B cell (primary cell): Measurements from ENCODE around the gene RRN3. TPM values are rescaled to one million over a fixed set of nuclear protein-coding genes. Genes with fewer than 3 reads are reported as not detected.
A peak's percentile ranks its signal among the peaks of the same experiment; 100 is the strongest.
"Not testable (repeated sequence)": the region's sequence is repeated elsewhere in the genome, so short reads cannot be mapped to it uniquely, and the experiment has no call there.

ENCODE experiments used
- ATAC-seq: fragments of 200-7000 bp; cut with Tn5 transposase; one replicate; pipeline ENCODE4 v1.10.0; 2021; ENCODE audit warnings: low read depth, mild to moderate bottlenecking, moderate number of reproducible peaks, moderate library complexity
- CTCF ChIA-PET: fragments of 350-600 bp; sonication (Branson Sonifier 250); formaldehyde crosslinking; loops from one replicate; lab custom pipeline; 2021; ENCODE audit warnings: antibody characterized with exemption, inconsistent platforms; lab: Charles Lee
- POLR2A ChIA-PET: fragments of 350-600 bp; sonication (Branson Sonifier 250); formaldehyde crosslinking; loops from one replicate; lab custom pipeline; 2021; ENCODE audit warnings: antibody characterized with exemption; lab: Charles Lee
- DNase-seq: peaks from one replicate; pipeline ENCODE4 v3.0.0; 2013
- H2AFZ ChIP-seq: 2 replicates; pipeline ENCODE4 v1.6.1; 2012; ENCODE audit warnings: mild to moderate bottlenecking, low read depth, low read length; ENCODE audit not compliant: insufficient read depth, poor library complexity, severe bottlenecking
- H3K27ac ChIP-seq, 2 donors: 1 replicate in 1 of 2; 2 replicates in 1 of 2; pipeline ENCODE4 v1.5.1; 2012 to 2013; ENCODE audit warnings: low read length in 2 of 2, mild to moderate bottlenecking in 2 of 2, moderate library complexity in 1 of 2
- H3K27me3 ChIP-seq, 4 experiments: fragments of 200-600 bp in 1 of 4; sonication (generic) in 1 of 4; replicated peaks in 1 of 4; 1 replicate in 2 of 4; 2 replicates in 2 of 4; pipeline versions ENCODE4 v1.6.1 to v1.7.0; 2013 to 2016; ENCODE audit warnings: low read length in 3 of 4, mild to moderate bottlenecking in 2 of 4, mixed read lengths in 1 of 4, moderate library complexity in 1 of 4; ENCODE audit not compliant: insufficient read depth in 4 of 4, control insufficient read depth in 3 of 4; ENCODE audit errors: control extremely low read depth in 1 of 4
- H3K36me3 ChIP-seq, 2 experiments: replicated peaks in 1 of 2; 1 replicate in 1 of 2; 2 replicates in 1 of 2; pipeline versions ENCODE4 v1.6.1 to v1.7.1; 2013; ENCODE audit warnings: low read length in 1 of 2; ENCODE audit not compliant: insufficient read depth in 2 of 2, control insufficient read depth in 1 of 2; ENCODE audit errors: control extremely low read depth in 1 of 2, extremely low read depth in 1 of 2
- H3K4me1 ChIP-seq, 2 donors: fragments of 200-600 bp in 1 of 2; sonication (generic) in 1 of 2; 1 replicate in 1 of 2; 2 replicates in 1 of 2; pipeline versions ENCODE4 v1.5.1 to v1.6.1; 2013 to 2017; ENCODE audit warnings: low read length in 2 of 2; ENCODE audit not compliant: control insufficient read depth in 2 of 2, insufficient read depth in 2 of 2
- H3K4me2 ChIP-seq: replicated peaks from 2 replicates; pipeline ENCODE3; 2012; ENCODE audit warnings: mild to moderate bottlenecking, low read depth, low read length; ENCODE audit not compliant: poor library complexity, severe bottlenecking
- H3K4me3 ChIP-seq, 5 experiments: fragments of 200-600 bp in 1 of 5; sonication (generic) in 1 of 5; 1 replicate in 3 of 5; 2 replicates in 2 of 5; pipeline versions ENCODE4 v1.5.1 to v1.7.0; 2011 to 2016; ENCODE audit warnings: low read length in 4 of 5, mild to moderate bottlenecking in 4 of 5, low read depth in 2 of 5, control low read depth in 1 of 5, moderate library complexity in 1 of 5; ENCODE audit not compliant: insufficient read depth in 1 of 5; ENCODE audit errors: control extremely low read depth in 1 of 5, extremely low read depth in 1 of 5
- H3K79me2 ChIP-seq: fragments of 200-600 bp; sonication (generic); one replicate; pipeline ENCODE4 v1.6.0; 2016; ENCODE audit warnings: low read length; ENCODE audit not compliant: control insufficient read depth, insufficient read depth
- H3K9ac ChIP-seq: fragments of 200-600 bp; sonication (generic); 2 replicates; pipeline ENCODE4 v1.6.1; 2017; ENCODE audit warnings: mild to moderate bottlenecking, low read length, moderate library complexity
- H3K9me3 ChIP-seq, 3 donors: one replicate each; pipeline versions ENCODE4 v1.6.1 to v1.7.1; 2013; ENCODE audit warnings: low read length in 2 of 3; ENCODE audit not compliant: control insufficient read depth in 2 of 3, insufficient read depth in 1 of 3; ENCODE audit errors: control extremely low read depth in 1 of 3
- H4K20me1 ChIP-seq: 2 replicates; pipeline ENCODE4 v1.6.0; 2012; ENCODE audit warnings: mild to moderate bottlenecking, low read length; ENCODE audit not compliant: insufficient read depth, control insufficient read depth, poor library complexity, severe bottlenecking
- H3K27ac Mint-ChIP-seq: one replicate; pipeline ENCODE4 v1.8.0; 2021; ENCODE audit warnings: mixed read lengths
- H3K27me3 Mint-ChIP-seq: one replicate; pipeline ENCODE4 v1.8.0; 2021; ENCODE audit warnings: mixed read lengths
- H3K4me1 Mint-ChIP-seq: one replicate; pipeline ENCODE4 v1.8.0; 2021; ENCODE audit warnings: mixed read lengths
- H3K4me3 Mint-ChIP-seq: one replicate; pipeline ENCODE4 v1.8.0; 2021; ENCODE audit warnings: mixed read lengths
- H3K9me3 Mint-ChIP-seq: one replicate; pipeline ENCODE4 v1.8.0; 2022; ENCODE audit warnings: mixed read lengths; ENCODE audit not compliant: insufficient read depth
- WGBS: methylation state at CpG from one replicate; pipeline ENCODE4 v1.1.5; 2013; ENCODE audit warnings: missing lambda C conversion rate; ENCODE audit not compliant: insufficient coverage; 5-methylcytosine and 5-hydroxymethylcytosine counted together
- intact Hi-C: fragments of 100-400 bp; cut with micrococcal nuclease; formaldehyde crosslinking; loops from one replicate; pipeline ENCODE4 v1.10.0; 2022
- polyA minus RNA-seq: library from RNA; depleted of rRNA, polyadenylated mRNA; stranded (reverse); fragments of >200 nt; gene quantifications from 2 replicates; pipeline ENCODE4 v1.2.3, GENCODE V29; 2012
- polyA plus RNA-seq: library from polyadenylated mRNA; depleted of rRNA; stranded (reverse); fragments of >200 nt; gene quantifications from 2 replicates; pipeline ENCODE4 v1.2.3, GENCODE V29; 2012
- total RNA-seq, 2 donors: library from RNA; stranded (reverse); fragments of 120-200 nt in 1 of 2; gene quantifications; 1 replicate in 1 of 2; 2 replicates in 1 of 2; pipeline versions ENCODE4 v1.2.3 to v1.2.4, GENCODE V29; 2013 to 2022

RRN3 gene, protein sequence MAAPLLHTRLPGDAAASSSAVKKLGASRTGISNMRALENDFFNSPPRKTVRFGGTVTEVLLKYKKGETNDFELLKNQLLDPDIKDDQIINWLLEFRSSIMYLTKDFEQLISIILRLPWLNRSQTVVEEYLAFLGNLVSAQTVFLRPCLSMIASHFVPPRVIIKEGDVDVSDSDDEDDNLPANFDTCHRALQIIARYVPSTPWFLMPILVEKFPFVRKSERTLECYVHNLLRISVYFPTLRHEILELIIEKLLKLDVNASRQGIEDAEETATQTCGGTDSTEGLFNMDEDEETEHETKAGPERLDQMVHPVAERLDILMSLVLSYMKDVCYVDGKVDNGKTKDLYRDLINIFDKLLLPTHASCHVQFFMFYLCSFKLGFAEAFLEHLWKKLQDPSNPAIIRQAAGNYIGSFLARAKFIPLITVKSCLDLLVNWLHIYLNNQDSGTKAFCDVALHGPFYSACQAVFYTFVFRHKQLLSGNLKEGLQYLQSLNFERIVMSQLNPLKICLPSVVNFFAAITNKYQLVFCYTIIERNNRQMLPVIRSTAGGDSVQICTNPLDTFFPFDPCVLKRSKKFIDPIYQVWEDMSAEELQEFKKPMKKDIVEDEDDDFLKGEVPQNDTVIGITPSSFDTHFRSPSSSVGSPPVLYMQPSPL
- 34.6 TPM in 2 replicates for total RNA-seq
- 40.8 TPM for total RNA-seq (2013)
- polyA plus RNA-seq, result 11.7 and 26.4 TPM in 2 replicates
- polyA minus RNA-seq, result 19.5 and 22.9 TPM in 2 replicates

DNA sequence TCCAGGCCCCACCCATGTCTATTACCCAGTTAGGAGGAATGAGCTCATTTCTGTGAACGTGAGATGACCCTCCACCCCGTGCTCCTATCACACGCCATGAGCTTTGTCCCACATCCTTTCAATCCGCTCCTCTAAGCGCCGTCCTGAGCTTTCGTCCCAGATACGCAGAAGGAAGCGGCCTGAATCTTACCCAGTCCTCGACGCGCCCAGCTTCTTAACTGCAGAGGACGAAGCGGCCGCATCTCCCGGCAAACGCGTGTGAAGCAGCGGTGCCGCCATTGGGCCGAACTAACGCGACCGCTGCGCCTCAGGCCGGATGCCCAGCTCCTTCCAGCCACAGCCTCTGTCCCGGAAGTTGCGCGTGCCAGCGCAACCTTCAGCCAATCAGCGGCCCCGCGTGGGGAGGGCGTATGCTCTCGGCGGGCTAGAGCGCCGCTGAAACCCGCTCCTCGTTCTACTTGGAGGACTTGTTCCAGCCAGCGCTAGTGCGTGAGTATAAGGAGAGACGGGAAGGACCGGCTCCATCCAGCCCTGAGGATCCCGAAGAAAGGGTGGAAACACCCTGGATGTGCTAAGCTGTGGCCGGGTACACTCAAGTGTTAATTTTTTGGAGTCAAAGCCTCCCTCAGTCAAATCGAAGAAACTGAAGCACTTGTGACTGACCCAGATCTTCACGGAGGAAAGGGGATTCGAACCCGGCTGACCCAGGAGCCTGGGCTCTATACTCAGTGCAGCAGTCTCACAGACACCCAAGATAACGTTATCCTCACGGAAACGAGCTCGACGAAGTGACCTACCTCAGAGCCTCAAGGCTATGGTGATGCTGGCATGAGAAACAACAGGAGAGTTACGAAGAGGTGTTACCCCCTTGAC is at the start of gene RRN3:
Gene RRN3 (minus strand): TSS at position 318 of the 873 bp plus-strand sequence. CDS start 39 bp downstream, at position 279.
- Histone ChIP-seq H3K9ac (peak within 1 kb of the TSS; percentile 81), H3K4me1 (peaks cover 3 to 17% of the 10 kb centered on the region in 2 donors), H3K27ac (peak within 1 kb of the TSS; percentile 72 to 80), H3K4me3 (peak within 1 kb of the TSS; percentile 59 to 82 (median 75)), H3K79me2 (peaks cover 20% of the 10 kb centered on the region), H3K4me2 (peak within 1 kb of the TSS; percentile 63), H2AFZ (peak within 1 kb of the TSS; percentile 96), H3K36me3 (peaks cover 0 to 11% of the 10 kb centered on the region in 2 experiments)
- H3K27me3 ChIP-seq, CTCF ChIA-PET, H3K9me3 ChIP-seq, H4K20me1 ChIP-seq, H3K27me3 Mint-ChIP-seq, H3K9me3 Mint-ChIP-seq: not testable (repeated sequence)
- DNase-seq, result peak; percentile 87
- WGBS, result under 1% methylated on average over 47 of the region's 56 CpGs
- POLR2A ChIA-PET, result interaction anchor here (0.7 kb wide), 1 partner anchor 68 kb away, joined by 3 read pairs; no protein-coding TSS in a partner anchor
- Mint-ChIP-seq H3K4me1 (peaks cover 18% of the 10 kb centered on the region), H3K27ac (peak within 1 kb of the TSS; percentile 97), H3K4me3 (peak within 1 kb of the TSS; percentile 99)
- ATAC-seq, result peak; percentile 99
- intact Hi-C loops, result loop anchor here (10.0 kb wide), 1 partner anchor 459 kb away; the partner anchor contains the start of genes BFAR and PARN

DNA sequence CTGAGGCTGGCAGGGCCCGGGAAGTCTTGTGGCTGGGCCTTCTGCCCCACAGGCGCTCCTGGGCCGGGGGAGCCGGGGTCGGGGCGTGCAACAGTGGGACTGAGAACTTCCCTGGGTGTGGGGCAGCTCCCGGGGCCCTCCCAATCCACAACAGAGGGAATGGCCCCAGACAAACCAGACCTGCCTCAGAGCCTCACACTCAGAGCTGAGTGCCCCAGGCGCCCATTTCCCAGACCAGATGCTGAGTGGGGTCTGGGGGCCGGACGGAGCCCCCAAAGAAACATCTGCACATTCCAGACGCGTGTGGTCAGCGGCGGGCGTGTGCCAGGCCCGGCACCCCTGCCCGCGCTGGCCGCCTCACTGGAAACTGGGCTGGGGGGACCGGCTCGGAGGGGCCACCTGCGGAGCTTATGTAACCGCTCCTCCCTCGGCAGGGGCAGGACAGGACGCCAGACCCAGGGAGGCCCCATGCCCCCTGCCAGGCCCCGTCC is 49.6 kb upstream of the RRN3 start:
- H3K4me2 ChIP-seq, H3K27me3 Mint-ChIP-seq, CTCF ChIA-PET, H3K27ac Mint-ChIP-seq, H3K4me3 ChIP-seq, H3K9ac ChIP-seq, H3K27me3 ChIP-seq, H4K20me1 ChIP-seq, H3K4me3 Mint-ChIP-seq, H3K9me3 ChIP-seq, H3K36me3 ChIP-seq, H3K4me1 Mint-ChIP-seq, DNase-seq, H3K9me3 Mint-ChIP-seq, H3K27ac ChIP-seq, ATAC-seq, intact Hi-C loops, H2AFZ ChIP-seq, H3K4me1 ChIP-seq, POLR2A ChIA-PET: not testable (repeated sequence)
- WGBS, result 84% methylated on average over 20 of the region's 26 CpGs
- H3K79me2 ChIP-seq, result peaks cover 31% of the 10 kb centered on the region

- H3K4me2 ChIP-seq, H2AFZ ChIP-seq, H3K4me3 Mint-ChIP-seq, DNase-seq, H3K4me1 ChIP-seq, H3K27me3 Mint-ChIP-seq, ATAC-seq, H4K20me1 ChIP-seq, POLR2A ChIA-PET, H3K9me3 ChIP-seq, H3K27ac Mint-ChIP-seq, H3K4me3 ChIP-seq, CTCF ChIA-PET, H3K36me3 ChIP-seq, H3K4me1 Mint-ChIP-seq, intact Hi-C loops, H3K27ac ChIP-seq, H3K27me3 ChIP-seq, H3K9me3 Mint-ChIP-seq, H3K9ac ChIP-seq: not testable (repeated sequence)
- peaks cover 30% of the 10 kb centered on the region for H3K79me2 ChIP-seq
- 66% methylated on average over 3 of the region's 26 CpGs for WGBS
These were observed 49.0 kb upstream of the RRN3 start for GRCh38 chr16:15142891-15143600.
